Raji (cell line): ENCODE results near the gene AMMECR1.

Experiments
- POLR2A ChIP-seq: IDR thresholded peaks from 2 replicates; pipeline ENCODE4 v1.6.1; 2011; ENCODE audit warnings: low read depth, low read length, control low read depth; ENCODE audit not compliant: insufficient read depth

Gene AMMECR1

DNA sequence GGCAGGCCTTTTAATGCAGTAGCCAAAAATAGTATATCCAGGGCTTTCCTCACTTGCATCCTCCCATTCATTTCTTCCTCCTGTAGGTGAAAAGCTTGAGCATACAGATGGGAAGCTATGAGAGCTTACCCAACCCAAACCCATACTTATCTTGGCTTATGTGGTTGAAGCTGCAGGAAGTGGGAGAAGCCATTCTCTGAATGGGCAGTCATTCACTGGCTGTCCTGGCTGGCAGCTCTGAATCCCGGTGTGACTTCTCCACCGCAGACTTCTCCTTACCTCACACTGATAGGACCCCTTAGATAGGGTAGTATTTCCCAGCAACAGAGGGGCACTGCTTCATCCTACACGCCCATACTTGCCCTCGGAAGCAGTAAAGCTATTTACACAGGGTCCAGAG, 125.4 kb downstream of the AMMECR1 start:
- TF ChIP-seq POLR2A = no peak

- TF ChIP-seq POLR2A = no peak
Observed at GRCh38 chrX:110188701-110189558, 129.0 kb downstream of the AMMECR1 start.

DNA sequence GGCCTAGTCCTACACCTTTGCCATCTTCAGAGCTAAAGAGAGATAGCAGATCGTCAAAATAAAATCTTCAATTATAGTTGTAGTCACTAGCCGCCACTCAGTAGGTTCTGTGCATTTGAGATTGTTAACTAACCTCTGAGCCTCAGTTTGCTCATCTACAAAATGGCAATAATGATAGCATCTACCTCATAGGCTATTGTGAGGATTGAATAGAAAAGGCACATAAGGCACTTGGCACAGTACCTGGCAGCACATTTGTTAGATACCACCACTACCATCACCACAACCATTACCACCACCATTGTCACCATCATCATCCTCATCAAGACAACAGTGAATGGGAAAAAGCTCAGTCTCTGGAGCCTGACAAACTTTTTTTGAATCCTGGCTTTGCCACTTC, 134.6 kb downstream of the AMMECR1 start:
- no peak for TF ChIP-seq POLR2A

DNA sequence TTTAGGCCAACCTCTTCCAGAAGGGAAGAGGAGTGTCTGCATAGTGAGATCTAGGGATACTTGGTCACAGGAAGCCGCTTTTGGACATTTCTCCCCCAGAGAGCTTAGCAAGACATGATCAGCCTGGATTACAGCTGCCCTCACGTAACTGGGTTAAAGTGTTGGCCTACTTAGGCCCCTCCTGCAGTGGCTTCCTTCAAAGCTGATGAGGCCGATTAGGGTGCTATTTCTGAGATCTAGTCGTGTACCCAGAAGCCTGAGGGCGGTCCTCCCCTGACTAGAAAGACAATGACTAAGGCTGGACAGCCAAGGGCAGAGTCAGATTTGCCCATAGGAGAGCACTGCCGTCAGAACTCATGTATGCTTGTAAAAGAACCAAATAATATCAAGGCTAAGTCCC, 135.0 kb downstream of the AMMECR1 start:
- TF ChIP-seq POLR2A = no peak

- no peak for TF ChIP-seq POLR2A
Observed at GRCh38 chrX:110182362-110182761, 135.5 kb downstream of the AMMECR1 start.

DNA sequence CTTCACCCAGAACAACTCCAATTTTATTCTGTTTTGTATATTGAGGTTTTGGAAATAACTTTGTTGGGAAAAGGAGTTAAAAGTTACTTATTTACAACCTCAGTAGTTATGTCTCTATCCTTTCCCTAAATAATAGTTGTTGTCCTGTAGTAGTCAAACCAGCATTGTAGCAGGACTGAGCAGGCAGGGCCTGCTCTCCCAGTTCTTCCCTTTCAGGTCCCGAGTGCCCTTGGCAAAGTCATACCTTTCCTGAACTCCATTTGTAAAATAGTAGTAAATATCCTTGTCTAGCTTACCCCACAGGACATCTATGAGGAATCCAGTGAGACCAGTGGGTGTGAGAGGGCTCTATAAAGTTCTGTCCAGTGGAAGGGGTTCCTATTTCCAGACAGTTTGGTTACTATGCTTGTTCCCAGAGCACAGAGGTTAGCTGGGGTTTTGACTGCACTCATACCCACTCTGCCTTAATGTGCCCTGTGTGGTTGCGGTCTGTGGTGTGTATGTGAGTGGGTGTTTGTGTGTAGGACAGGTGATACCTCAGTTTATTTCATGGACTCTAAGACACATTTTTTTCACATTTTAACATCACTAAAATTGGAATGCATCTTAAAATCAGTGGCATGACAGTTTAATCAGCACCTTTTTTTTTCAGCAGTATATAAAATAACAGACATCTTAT, 136.3 kb downstream of the AMMECR1 start:
- TF ChIP-seq POLR2A = no peak

DNA sequence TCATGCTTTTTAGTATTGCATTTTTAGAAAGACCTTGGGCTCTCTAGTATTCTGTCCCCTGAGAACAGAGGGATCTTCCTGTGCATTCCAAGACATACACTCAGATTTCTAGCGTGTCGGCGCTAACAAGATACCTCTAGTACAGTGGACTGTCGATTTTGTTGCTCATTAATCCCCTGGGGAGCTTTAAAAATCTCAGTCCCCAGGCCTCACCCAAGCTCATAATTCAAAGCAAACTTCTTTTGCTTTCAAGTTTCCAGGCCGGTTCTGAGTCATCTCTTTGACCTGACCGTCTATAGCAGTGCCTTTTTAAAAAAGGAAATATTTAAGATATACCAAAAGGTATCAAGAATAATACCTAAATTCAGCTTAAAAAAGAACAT, 137.0 kb downstream of the AMMECR1 start:
- TF ChIP-seq POLR2A = no peak

- no peak for TF ChIP-seq POLR2A
Observed at GRCh38 chrX:110180176-110180927, 137.5 kb downstream of the AMMECR1 start.

- TF ChIP-seq POLR2A = no peak
Observed at GRCh38 chrX:110178179-110178865, 139.6 kb downstream of the AMMECR1 start.

DNA sequence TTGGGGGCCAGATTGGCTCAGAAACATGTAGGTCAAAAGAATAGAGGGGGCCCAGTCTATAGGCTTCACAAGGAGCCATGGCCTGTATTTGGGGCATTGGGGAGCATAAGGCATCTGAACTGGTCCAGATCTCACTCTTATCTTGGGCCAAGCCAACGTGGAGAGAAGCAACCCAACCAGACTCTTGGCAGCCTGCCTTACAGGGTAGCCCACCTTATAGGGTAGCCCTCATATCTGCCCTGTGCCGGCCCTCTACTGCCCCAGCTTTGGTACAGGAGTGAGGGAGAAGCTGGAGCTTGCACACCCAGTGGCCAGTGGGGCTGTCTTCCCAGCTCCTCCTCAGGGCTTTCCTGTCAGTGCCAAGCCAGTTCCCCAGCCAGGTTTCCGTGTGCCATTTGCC, 142.2 kb downstream of the AMMECR1 start:
- no peak for TF ChIP-seq POLR2A

GRCh38 chrX:110175146-110175545, 142.7 kb downstream of the AMMECR1 start:
- no peak for TF ChIP-seq POLR2A

GRCh38 chrX:110173192-110174175, 144.4 kb downstream of the AMMECR1 start:
- TF ChIP-seq POLR2A = no peak

DNA sequence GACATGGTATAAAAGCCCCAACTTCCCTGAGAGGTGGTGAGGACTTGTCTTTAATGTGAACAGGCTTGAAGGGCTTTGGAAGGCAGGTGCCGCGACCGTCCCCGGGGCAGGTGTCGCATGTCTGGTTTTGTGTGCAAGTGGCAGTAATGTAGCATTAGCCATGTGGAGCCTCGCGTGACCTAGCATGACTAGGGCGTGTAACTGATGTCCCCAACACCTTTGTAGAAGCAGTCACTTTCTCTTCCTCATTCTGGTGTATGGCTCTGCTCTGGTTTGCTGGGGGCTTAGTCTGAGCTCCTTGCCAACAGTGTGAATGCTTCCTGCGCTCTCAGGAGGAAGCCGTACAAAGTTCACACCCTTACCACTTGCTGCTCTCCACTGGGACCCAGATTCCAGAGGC, 145.7 kb downstream of the AMMECR1 start:
- no peak for TF ChIP-seq POLR2A

GRCh38 chrX:110171442-110171841, 146.4 kb downstream of the AMMECR1 start:
- TF ChIP-seq POLR2A = no peak

DNA sequence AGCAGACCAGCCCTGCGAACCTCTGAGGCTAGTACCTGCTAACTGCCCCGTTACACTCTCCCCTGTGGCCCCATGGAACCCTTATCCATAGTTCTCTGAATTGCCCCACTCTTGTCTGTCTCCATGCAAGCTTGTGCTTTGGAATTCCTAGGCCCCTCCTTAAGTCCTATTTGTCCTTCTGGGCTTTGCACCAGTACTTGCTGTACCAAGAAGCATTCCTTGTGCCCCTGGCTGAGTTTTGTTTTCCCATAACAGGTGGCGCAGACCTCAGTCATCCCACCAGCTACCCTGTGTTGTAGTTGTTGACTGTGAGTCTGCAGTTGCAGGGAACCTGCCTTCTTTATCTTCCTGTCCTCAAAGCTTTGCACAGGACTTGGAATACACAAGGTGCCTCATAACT, 147.9 kb downstream of the AMMECR1 start:
- no peak for TF ChIP-seq POLR2A

DNA sequence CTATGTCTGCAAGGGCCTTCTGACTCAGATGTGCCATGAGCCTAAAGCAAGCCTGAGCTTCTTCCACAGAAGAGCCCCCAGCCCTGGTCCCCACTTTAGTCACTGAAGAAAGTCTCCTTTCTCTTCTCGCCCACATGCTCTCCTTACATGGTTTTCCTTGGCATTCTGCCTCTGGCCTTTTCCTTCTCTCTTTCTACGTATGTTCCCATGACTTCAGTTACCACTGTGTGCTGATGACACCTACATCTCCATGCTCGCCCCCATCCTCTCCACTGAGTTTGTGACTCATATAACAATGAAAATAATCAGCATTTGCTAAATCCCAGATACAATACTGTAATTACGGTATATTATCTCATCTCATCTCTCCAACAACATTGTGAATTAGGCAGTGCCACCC, 149.3 kb downstream of the AMMECR1 start:
- TF ChIP-seq POLR2A = no peak
